Measurements from ENCODE around the gene RAD51.

RAD51 gene

GRCh38 chr15:40706121-40706520 is 11.1 kb downstream of the RAD51 start:
- H3K27ac ChIP-seq, result no peak overlapping the region
- peaks cover 8% of the 10 kb centered on the region; the same call in 1 of the 2 replicates for H3K36me3 ChIP-seq (ENCODE audit: insufficient read depth)
- H3K79me2 ChIP-seq (ENCODE audit: insufficient read depth, low read depth), result peaks cover 4% of the 10 kb centered on the region; the same call in 1 of the 2 replicates
- H3K9ac ChIP-seq, result no peak overlapping the region
- no peak for TF ChIP-seq CTCF (conservative IDR thresholded peaks at IDR 0.05; ENCODE audit: low read depth, low read length)
- H4K20me1 ChIP-seq (ENCODE audit: insufficient read depth), result no peaks in the 10 kb centered on the region
- no peak overlapping the region for H3K4me3 ChIP-seq (IDR thresholded peaks at IDR 0.05; ENCODE audit: insufficient read depth, low read depth, low read length)
- H3K4me1 ChIP-seq (ENCODE audit: low read depth, poor library complexity, severe bottlenecking), result peaks cover 26% of the 10 kb centered on the region
- H2AFZ ChIP-seq (ENCODE audit: low read depth), result no peak overlapping the region
- H3K4me2 ChIP-seq, result no peak overlapping the region
- no peaks in the 10 kb centered on the region for H3K27me3 ChIP-seq (ENCODE audit: insufficient read depth, low read depth)

GRCh38 chr15:40714144-40714543 is 19.2 kb downstream of the RAD51 start:
- Histone ChIP-seq H4K20me1 (ENCODE audit: insufficient read depth) (no peaks in the 10 kb centered on the region), H3K4me3 (IDR thresholded peaks at IDR 0.05; ENCODE audit: insufficient read depth, low read depth, low read length) (no peak overlapping the region), H3K36me3 (ENCODE audit: insufficient read depth) (peaks cover 4% of the 10 kb centered on the region; the same call in 1 of the 2 replicates), H3K4me1 (ENCODE audit: low read depth, poor library complexity, severe bottlenecking) (no peaks in the 10 kb centered on the region), H3K27me3 (ENCODE audit: insufficient read depth, low read depth) (no peaks in the 10 kb centered on the region), H3K79me2 (ENCODE audit: insufficient read depth, low read depth) (no peaks in the 10 kb centered on the region), H3K9ac (no peak overlapping the region), H3K4me2 (no peak overlapping the region), H2AFZ (ENCODE audit: low read depth) (no peak overlapping the region), H3K27ac (no peak overlapping the region)
- TF ChIP-seq CTCF (conservative IDR thresholded peaks at IDR 0.05; ENCODE audit: low read depth, low read length), result no peak

GRCh38 chr15:40716165-40716564 is 21.2 kb downstream of the RAD51 start:
- Histone ChIP-seq H2AFZ (ENCODE audit: low read depth) (no peak overlapping the region), H3K27ac (no peak overlapping the region), H4K20me1 (ENCODE audit: insufficient read depth) (no peaks in the 10 kb centered on the region), H3K4me1 (ENCODE audit: low read depth, poor library complexity, severe bottlenecking) (peaks cover 10% of the 10 kb centered on the region), H3K4me3 (IDR thresholded peaks at IDR 0.05; ENCODE audit: insufficient read depth, low read depth, low read length) (no peak overlapping the region), H3K36me3 (ENCODE audit: insufficient read depth) (no peaks in the 10 kb centered on the region; the same call in 1 of the 2 replicates), H3K79me2 (ENCODE audit: insufficient read depth, low read depth) (no peaks in the 10 kb centered on the region), H3K4me2 (no peak overlapping the region), H3K9ac (no peak overlapping the region), H3K27me3 (ENCODE audit: insufficient read depth, low read depth) (no peaks in the 10 kb centered on the region)
- TF ChIP-seq CTCF (conservative IDR thresholded peaks at IDR 0.05; ENCODE audit: low read depth, low read length), result no peak

GRCh38 chr15:40721701-40722100 is 26.7 kb downstream of the RAD51 start:
- no peak overlapping the region for H2AFZ ChIP-seq (ENCODE audit: low read depth)
- no peaks in the 10 kb centered on the region for H4K20me1 ChIP-seq (ENCODE audit: insufficient read depth)
- H3K27ac ChIP-seq, result no peak overlapping the region; the same call in 1 of the 2 replicates
- TF ChIP-seq CTCF (conservative IDR thresholded peaks at IDR 0.05; ENCODE audit: low read depth, low read length), result no peak
- no peak overlapping the region for H3K4me3 ChIP-seq (IDR thresholded peaks at IDR 0.05; ENCODE audit: insufficient read depth, low read depth, low read length)
- H3K79me2 ChIP-seq (ENCODE audit: insufficient read depth, low read depth), result no peaks in the 10 kb centered on the region
- no peaks in the 10 kb centered on the region; the same call in 1 of the 2 replicates for H3K36me3 ChIP-seq (ENCODE audit: insufficient read depth)
- peaks cover 38% of the 10 kb centered on the region for H3K4me1 ChIP-seq (ENCODE audit: low read depth, poor library complexity, severe bottlenecking)
- H3K9ac ChIP-seq, result no peak overlapping the region
- H3K4me2 ChIP-seq, result no peak overlapping the region; the same call in 1 of the 2 replicates
- no peaks in the 10 kb centered on the region for H3K27me3 ChIP-seq (ENCODE audit: insufficient read depth, low read depth)
